Amniotic epithelial cell (primary cell): ENCODE measurements around the gene CST2.
"Not testable (repeated sequence)": the region's sequence is repeated elsewhere in the genome, so short reads cannot be mapped to it uniquely, and the experiment has no call there.

Experiments used
- DNase-seq: peaks from one replicate; pipeline ENCODE4 v3.0.0-alpha.2; 2010; ENCODE audit warnings: low read depth

The CST2 gene

GRCh38 chr20:23810349-23810748, 16.2 kb downstream of the CST2 start:
- DNase-seq, result not testable (repeated sequence)

- no peak for DNase-seq
Measured at GRCh38 chr20:23800865-23801264, 25.7 kb downstream of the CST2 start.

- peak; percentile 5 for DNase-seq
Measured at GRCh38 chr20:23799216-23799847, 27.2 kb downstream of the CST2 start.

- no peak for DNase-seq
Measured at GRCh38 chr20:23795526-23795925, 31.0 kb downstream of the CST2 start.

- DNase-seq, result no peak
Measured at GRCh38 chr20:23794841-23795240, 31.7 kb downstream of the CST2 start.

- no peak for DNase-seq
Measured at GRCh38 chr20:23794065-23794464, 32.5 kb downstream of the CST2 start.

- DNase-seq, result no peak
Measured at GRCh38 chr20:23783447-23783846, 43.1 kb downstream of the CST2 start.

- peak; percentile 3 for DNase-seq
Measured at GRCh38 chr20:23782366-23782983, 44.1 kb downstream of the CST2 start.

GRCh38 chr20:23778676-23779075, 47.9 kb downstream of the CST2 start:
- not testable (repeated sequence) for DNase-seq

- not testable (repeated sequence) for DNase-seq
Measured at GRCh38 chr20:23777380-23777779, 49.1 kb downstream of the CST2 start.

GRCh38 chr20:23776067-23776771, 50.3 kb downstream of the CST2 start:
- DNase-seq, result no peak

- no peak for DNase-seq
Measured at GRCh38 chr20:23774081-23774480, 52.4 kb downstream of the CST2 start.
